Neutrophil (primary cell): ENCODE data around the gene CHST9.

Source experiments
- H3K27ac ChIP-seq: fragments of 200-600 bp; sonication (generic); 2 replicates; pipeline ENCODE4 v1.5.1; 2016; ENCODE audit warnings: mild to moderate bottlenecking, moderate library complexity
- H3K27me3 ChIP-seq: fragments of 200-600 bp; sonication (generic); 2 replicates; pipeline ENCODE4 v1.6.0; 2016; ENCODE audit warnings: mild to moderate bottlenecking
- H3K36me3 ChIP-seq: fragments of 200-600 bp; sonication (generic); 2 replicates; pipeline ENCODE4 v1.5.1; 2017
- H3K4me1 ChIP-seq, 2 experiments: fragments of 200-600 bp in 1 of 2; sonication (generic) in 1 of 2; 1 replicate in 1 of 2; 2 replicates in 1 of 2; pipeline versions ENCODE4 v1.5.1 to v1.6.1; 2013 to 2016; ENCODE audit warnings: low read depth in 1 of 2, low read length in 1 of 2, mild to moderate bottlenecking in 1 of 2, moderate library complexity in 1 of 2; ENCODE audit not compliant: control insufficient read depth in 1 of 2, insufficient read depth in 1 of 2
- H3K4me3 ChIP-seq, 2 experiments: fragments of 200-600 bp in 1 of 2; sonication (generic) in 1 of 2; 1 replicate in 1 of 2; 2 replicates in 1 of 2; pipeline ENCODE4 v1.5.1; 2013 to 2016; ENCODE audit warnings: low read depth in 1 of 2, low read length in 1 of 2, mild to moderate bottlenecking in 1 of 2, moderate library complexity in 1 of 2
- H3K9me3 ChIP-seq: fragments of 200-600 bp; sonication (generic); 2 replicates; pipeline ENCODE4 v1.5.1; 2016
- CTCF ChIP-seq: fragments of 200-600 bp; sonication (generic); IDR thresholded peaks from 2 replicates; pipeline ENCODE4 v1.5.1; 2016; ENCODE audit warnings: antibody characterized with exemption

CHST9 gene

GRCh38 chr18:26868968-26869586, 316.0 kb downstream of the CHST9 start:
- TF ChIP-seq CTCF, result no peak
- H3K4me3 ChIP-seq, result no peak overlapping the region
- H3K36me3 ChIP-seq, result no peaks in the 10 kb centered on the region
- peaks cover 39% of the 10 kb centered on the region for H3K27me3 ChIP-seq
- no peaks in the 10 kb centered on the region for H3K4me1 ChIP-seq
- H3K9me3 ChIP-seq, result no peaks in the 10 kb centered on the region
- no peak overlapping the region for H3K27ac ChIP-seq

GRCh38 chr18:26867471-26867870, 317.6 kb downstream of the CHST9 start:
- no peak for TF ChIP-seq CTCF
- no peaks in the 10 kb centered on the region for H3K36me3 ChIP-seq
- H3K27ac ChIP-seq, result no peak overlapping the region
- H3K27me3 ChIP-seq, result peaks cover 55% of the 10 kb centered on the region
- H3K9me3 ChIP-seq, result no peaks in the 10 kb centered on the region
- H3K4me3 ChIP-seq, result no peak overlapping the region
- H3K4me1 ChIP-seq, result no peaks in the 10 kb centered on the region

- Histone ChIP-seq H3K4me1 (no peaks in the 10 kb centered on the region), H3K9me3 (no peaks in the 10 kb centered on the region), H3K27me3 (peaks cover 74% of the 10 kb centered on the region), H3K36me3 (no peaks in the 10 kb centered on the region), H3K27ac (no peak within 1 kb of the TSS), H3K4me3 (no peak within 1 kb of the TSS)
- no peak for TF ChIP-seq CTCF
Measured at GRCh38 chr18:26865557-26865956, 319.6 kb downstream of the CHST9 start, which contains the start of gene AQP4. Gene AQP4 (minus strand): TSS chr18:26865707. CDS start chr18:26865689, 18 bp downstream.

- H3K27me3 ChIP-seq, result peaks cover 82% of the 10 kb centered on the region
- TF ChIP-seq CTCF, result no peak
- H3K4me3 ChIP-seq, result no peak overlapping the region
- no peaks in the 10 kb centered on the region for H3K9me3 ChIP-seq
- no peaks in the 10 kb centered on the region for H3K4me1 ChIP-seq
- no peaks in the 10 kb centered on the region for H3K36me3 ChIP-seq
- H3K27ac ChIP-seq, result no peak overlapping the region
Measured at GRCh38 chr18:26864658-26865057, 320.4 kb downstream of the CHST9 start.

GRCh38 chr18:26863921-26864497, 321.1 kb downstream of the CHST9 start:
- Histone ChIP-seq H3K27ac (no peak overlapping the region), H3K27me3 (peaks cover 89% of the 10 kb centered on the region), H3K36me3 (no peaks in the 10 kb centered on the region), H3K9me3 (no peaks in the 10 kb centered on the region), H3K4me1 (no peaks in the 10 kb centered on the region), H3K4me3 (no peak overlapping the region)
- no peak for TF ChIP-seq CTCF
